Small intestine (tissue), 7 donors: ENCODE measurements around the gene MTHFD1. TPM values are rescaled to one million over a fixed set of nuclear protein-coding genes. Genes with fewer than 3 reads are reported as not detected.

ENCODE experiments used
- DNase-seq, 2 donors: peaks; one replicate each; pipeline versions ENCODE4 v3.0.0 to v3.0.0-alpha.2; 2013
- FAIRE-seq: peaks from 2 replicates; lab custom pipeline; 2012; peaks lifted over from hg19 to GRCh38; lab: Jason Lieb, UNC
- H3K27ac ChIP-seq, 3 donors: one replicate each; pipeline ENCODE4 v1.5.1; 2013; ENCODE audit warnings: low read length in 2 of 3, mild to moderate bottlenecking in 2 of 3, control low read depth in 1 of 3, inconsistent platforms in 1 of 3, low read depth in 1 of 3, moderate library complexity in 1 of 3
- H3K27me3 ChIP-seq, 3 donors: one replicate each; pipeline ENCODE4 v1.6.1; 2013; ENCODE audit warnings: low read length in 3 of 3, inconsistent platforms in 1 of 3; ENCODE audit not compliant: control insufficient read depth in 3 of 3, insufficient read depth in 3 of 3
- H3K36me3 ChIP-seq, 3 donors: one replicate each; pipeline ENCODE4 v1.6.1; 2013; ENCODE audit warnings: low read length in 3 of 3, inconsistent platforms in 1 of 3, low read depth in 1 of 3, mild to moderate bottlenecking in 1 of 3, moderate library complexity in 1 of 3; ENCODE audit not compliant: control insufficient read depth in 3 of 3, insufficient read depth in 2 of 3
- H3K4me1 ChIP-seq, 3 donors: one replicate each; pipeline ENCODE4 v1.6.1; 2013; ENCODE audit warnings: low read length in 2 of 3, inconsistent platforms in 1 of 3, low read depth in 1 of 3, mild to moderate bottlenecking in 1 of 3, moderate library complexity in 1 of 3; ENCODE audit not compliant: control insufficient read depth in 3 of 3, insufficient read depth in 2 of 3
- H3K4me3 ChIP-seq, 3 donors: one replicate each; pipeline ENCODE4 v1.5.1; 2013; ENCODE audit warnings: low read length in 3 of 3, control low read depth in 1 of 3, inconsistent platforms in 1 of 3, low read depth in 1 of 3, mild to moderate bottlenecking in 1 of 3, moderate library complexity in 1 of 3
- H3K9me3 ChIP-seq, 2 donors: one replicate each; pipeline ENCODE4 v1.6.1; 2013; ENCODE audit warnings: low read depth in 1 of 2, low read length in 1 of 2; ENCODE audit not compliant: control insufficient read depth in 2 of 2, insufficient read depth in 1 of 2
- WGBS, 3 donors: extraction: QIAGEN DNeasy Blood & Tissue Kit; methylation state at CpG; one replicate each; pipeline ENCODE4 v1.1.7; 2013; 5-methylcytosine and 5-hydroxymethylcytosine counted together
- polyA plus RNA-seq, 4 donors: library from polyadenylated mRNA; stranded (reverse) in 3 of 4; unstranded in 1 of 4; fragments of 200-250 nt in 3 of 4; fragments of 120-200 nt in 1 of 4; gene quantifications; one replicate each; pipeline versions ENCODE4 v1.2.1 to v1.2.3, GENCODE V29; 2013
- donor health status: healthy with polysubstance abuse.
- donor health status: control.
- donor health status: control.
- donor health status: Bipolar disorder and iron deficiency.
- donor health status: healthy.

Gene MTHFD1
- polyA plus RNA-seq, 4 donors: 12.4 to 62.2 (median 32.1) TPM

- Histone ChIP-seq H3K27me3 (no peaks in the 10 kb centered on the region), H3K4me3 (peak within 1 kb of the TSS; percentile 64 to 85 (median 65)), H3K9me3 (no peaks in the 10 kb centered on the region), H3K4me1 (peaks cover 0 to 7% (median 0%) of the 10 kb centered on the region in 3 donors), H3K36me3 (peaks cover 0 to 2% (median 0%) of the 10 kb centered on the region in 3 donors), H3K27ac (peak within 1 kb of the TSS; percentile 24 to 52 (median 33))
- peak; percentile 27 to 83 for DNase-seq
- WGBS, 3 donors: 1% methylated on average over 24 to 74 of the region's 74 CpGs
- FAIRE-seq: no peak
These were observed 77.2 kb downstream of the MTHFD1 start, which contains the start of gene AKAP5 for GRCh38 chr14:64465191-64465822. Gene AKAP5, plus strand, starts transcription at chr14:64465499. Its CDS starts 2,896 bp downstream, at chr14:64468395.

- Histone ChIP-seq H3K27me3 (no peaks in the 10 kb centered on the region), H3K36me3 (peaks cover 0 to 2% (median 0%) of the 10 kb centered on the region in 3 donors), H3K9me3 (no peaks in the 10 kb centered on the region), H3K4me1 (peaks cover 0 to 7% (median 0%) of the 10 kb centered on the region in 3 donors), H3K4me3 (peak overlapping the region; percentile 61 to 85 (median 64)), H3K27ac (peak overlapping the region; percentile 24 to 52 (median 33))
- WGBS, 3 donors: 6 to 10% (median 6%) methylated on average over 15 of the region's 15 CpGs
- FAIRE-seq (no peak), DNase-seq (peak; percentile 13 to 62)
These were observed 77.8 kb downstream of the MTHFD1 start for GRCh38 chr14:64465831-64466554.

- Histone ChIP-seq H3K36me3 (no peaks in the 10 kb centered on the region), H3K9me3 (no peaks in the 10 kb centered on the region), H3K4me3 (no peak overlapping the region), H3K27ac (no peak overlapping the region), H3K4me1 (peaks cover 0 to 7% (median 0%) of the 10 kb centered on the region in 3 donors), H3K27me3 (no peaks in the 10 kb centered on the region)
- WGBS, 3 donors: 69 to 78% (median 70%) methylated on average over 3 of the region's 3 CpGs
- no peak for FAIRE-seq
- DNase-seq: no peak
These were observed 78.9 kb downstream of the MTHFD1 start for GRCh38 chr14:64467101-64467500.

GRCh38 chr14:64467566-64467965 is 79.4 kb downstream of the MTHFD1 start:
- no peak overlapping the region for H3K27ac ChIP-seq
- peaks cover 0 to 7% (median 0%) of the 10 kb centered on the region in 3 donors for H3K4me1 ChIP-seq
- no peak overlapping the region for H3K4me3 ChIP-seq
- DNase-seq (peak in 1 of 2 donors; percentile 18), FAIRE-seq (no peak)
- H3K9me3 ChIP-seq: no peaks in the 10 kb centered on the region
- no peaks in the 10 kb centered on the region for H3K36me3 ChIP-seq
- H3K27me3 ChIP-seq: no peaks in the 10 kb centered on the region

GRCh38 chr14:64468451-64468850 is 80.3 kb downstream of the MTHFD1 start:
- Histone ChIP-seq H3K4me3 (no peak overlapping the region), H3K27ac (peak overlapping the region in 1 of 3 donors; percentile 48), H3K36me3 (no peaks in the 10 kb centered on the region), H3K27me3 (no peaks in the 10 kb centered on the region), H3K9me3 (no peaks in the 10 kb centered on the region), H3K4me1 (peaks cover 0 to 7% (median 0%) of the 10 kb centered on the region in 3 donors)
- WGBS, 3 donors: 35 to 50% (median 45%) methylated on average over 3 of the region's 3 CpGs
- DNase-seq (peak in 1 of 2 donors; percentile 32), FAIRE-seq (no peak)

GRCh38 chr14:64474041-64474440 is 85.9 kb downstream of the MTHFD1 start:
- no peak for FAIRE-seq
- no peaks in the 10 kb centered on the region for H3K36me3 ChIP-seq
- DNase-seq: no peak
- H3K27me3 ChIP-seq: no peaks in the 10 kb centered on the region
- 51 to 75% (median 69%) methylated on average over 2 of the region's 2 CpGs for WGBS, 3 donors
- peaks cover 0 to 3% (median 0%) of the 10 kb centered on the region in 3 donors for H3K4me1 ChIP-seq
- H3K27ac ChIP-seq: no peak overlapping the region
- no peaks in the 10 kb centered on the region for H3K9me3 ChIP-seq
- no peak overlapping the region for H3K4me3 ChIP-seq

- no peak for FAIRE-seq
- Histone ChIP-seq H3K27me3 (no peaks in the 10 kb centered on the region), H3K4me1 (peaks cover 0 to 3% (median 0%) of the 10 kb centered on the region in 3 donors), H3K9me3 (no peaks in the 10 kb centered on the region), H3K36me3 (no peaks in the 10 kb centered on the region), H3K27ac (no peak overlapping the region), H3K4me3 (no peak overlapping the region)
- no peak for DNase-seq
- WGBS, 3 donors: 59 to 79% (median 69%) methylated on average over 4 of the region's 4 CpGs
These were observed 86.5 kb downstream of the MTHFD1 start for GRCh38 chr14:64474698-64475097.

GRCh38 chr14:64475585-64476273 is 87.6 kb downstream of the MTHFD1 start:
- DNase-seq (no peak), FAIRE-seq (no peak)
- WGBS, 3 donors: 87 to 92% (median 92%) methylated on average over 8 of the region's 8 CpGs
- Histone ChIP-seq H3K36me3 (no peaks in the 10 kb centered on the region), H3K4me1 (peaks cover 0 to 3% (median 0%) of the 10 kb centered on the region in 3 donors), H3K27ac (no peak overlapping the region), H3K4me3 (no peak overlapping the region), H3K9me3 (no peaks in the 10 kb centered on the region), H3K27me3 (no peaks in the 10 kb centered on the region)
